ENCODE results near the gene SNAPC1.

DNA sequence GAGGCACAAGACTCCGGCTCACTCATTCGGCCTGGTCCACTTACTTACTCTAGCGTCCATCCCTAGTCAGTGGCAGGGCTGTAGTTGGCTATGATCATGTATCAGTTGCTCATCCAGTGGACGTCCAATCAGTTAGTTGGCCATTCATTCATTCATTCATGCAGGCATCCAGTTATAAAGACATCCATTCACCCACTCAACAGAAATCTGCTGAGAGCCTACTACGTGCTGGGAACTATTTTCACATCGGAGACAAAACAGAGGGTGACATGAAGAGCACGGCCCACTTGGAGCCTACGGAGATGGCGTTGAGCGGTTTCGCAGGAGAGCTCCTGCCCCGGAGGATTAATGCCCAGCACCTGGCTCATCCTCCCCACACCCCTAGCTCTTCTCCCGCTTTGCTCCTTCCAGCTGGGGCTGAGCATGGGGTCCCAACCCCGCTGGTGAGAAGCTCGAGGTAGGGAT, 49.7 kb downstream of the SNAPC1 start:
- TF ChIP-seq SP1 (IDR thresholded peaks at IDR 0.05; ENCODE audit: low read depth, low read length): no peak
- no peak for TF ChIP-seq CBFB (IDR thresholded peaks at IDR 0.05; ENCODE audit: low read depth)
- TF ChIP-seq CEBPB (IDR thresholded peaks at IDR 0.05; ENCODE audit: borderline replicate concordance in 1 of 2, low read depth in 2 of 2, low read length in 2 of 2): no peak
- no peak for TF ChIP-seq MAX (IDR thresholded peaks at IDR 0.05; ENCODE audit: low read depth, low read length)
- TF ChIP-seq, protein P1, sequence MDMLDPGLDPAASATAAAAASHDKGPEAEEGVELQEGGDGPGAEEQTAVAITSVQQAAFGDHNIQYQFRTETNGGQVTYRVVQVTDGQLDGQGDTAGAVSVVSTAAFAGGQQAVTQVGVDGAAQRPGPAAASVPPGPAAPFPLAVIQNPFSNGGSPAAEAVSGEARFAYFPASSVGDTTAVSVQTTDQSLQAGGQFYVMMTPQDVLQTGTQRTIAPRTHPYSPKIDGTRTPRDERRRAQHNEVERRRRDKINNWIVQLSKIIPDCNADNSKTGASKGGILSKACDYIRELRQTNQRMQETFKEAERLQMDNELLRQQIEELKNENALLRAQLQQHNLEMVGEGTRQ (IDR thresholded peaks at IDR 0.05; ENCODE audit: borderline replicate concordance, low read depth, low read length): no peak
- no peak for TF ChIP-seq CTCF (IDR thresholded peaks at IDR 0.05 in 2 of 3, conservative IDR thresholded peaks at IDR 0.05 in 1 of 3; ENCODE audit: control insufficient read depth in 2 of 3, extremely low read depth in 1 of 3, insufficient read depth in 1 of 3, low read depth in 3 of 3, low read length in 3 of 3)
- no peak for TF ChIP-seq USF1 (IDR thresholded peaks at IDR 0.05; ENCODE audit: borderline replicate concordance, extremely low read length, insufficient read depth, low read depth, low read length)
- no peak for TF ChIP-seq EP300 (IDR thresholded peaks at IDR 0.05; ENCODE audit: borderline replicate concordance in 1 of 2, control insufficient read depth in 1 of 2, low read depth in 2 of 2, low read length in 2 of 2)
- TF ChIP-seq POLR2A (IDR thresholded peaks at IDR 0.05; ENCODE audit: low read depth, low read length): no peak
- TF ChIP-seq MYC (IDR thresholded peaks at IDR 0.05; ENCODE audit: insufficient read depth, insufficient read length, insufficient replicate concordance, low read length, severe bottlenecking): no peak
- TF ChIP-seq KDM1A (IDR thresholded peaks at IDR 0.05; ENCODE audit: borderline replicate concordance): no peak
- no peak for TF ChIP-seq ESRRA (IDR thresholded peaks at IDR 0.05; ENCODE audit: low read length)
- no peak for TF ChIP-seq EZH2 (IDR thresholded peaks at IDR 0.05; ENCODE audit: borderline replicate concordance, control insufficient read depth, low read depth, low read length)

Measured in GM12878 (cell line).